ENCODE results near the gene IL24.
"Not testable (repeated sequence)": the region's sequence is repeated elsewhere in the genome, so short reads cannot be mapped to it uniquely, and the experiment has no call there.

IL24 gene, protein sequence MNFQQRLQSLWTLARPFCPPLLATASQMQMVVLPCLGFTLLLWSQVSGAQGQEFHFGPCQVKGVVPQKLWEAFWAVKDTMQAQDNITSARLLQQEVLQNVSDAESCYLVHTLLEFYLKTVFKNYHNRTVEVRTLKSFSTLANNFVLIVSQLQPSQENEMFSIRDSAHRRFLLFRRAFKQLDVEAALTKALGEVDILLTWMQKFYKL

DNA sequence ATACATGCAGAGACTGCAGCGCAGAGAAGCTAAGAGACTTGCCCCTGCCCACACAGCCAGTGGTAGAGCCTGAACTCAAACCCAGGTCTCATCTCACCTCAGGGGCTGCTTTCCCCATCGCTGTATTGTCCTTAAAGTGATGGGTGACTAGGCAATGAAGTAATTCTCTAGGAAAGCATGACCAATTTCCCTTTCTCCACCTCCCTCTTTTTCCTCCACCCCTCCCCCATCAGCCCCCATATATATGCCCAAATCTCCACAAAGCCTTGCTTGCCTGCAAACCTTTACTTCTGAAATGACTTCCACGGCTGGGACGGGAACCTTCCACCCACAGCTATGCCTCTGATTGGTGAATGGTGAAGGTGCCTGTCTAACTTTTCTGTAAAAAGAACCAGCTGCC lies at the start of gene IL24:
IL24 (plus strand) TSS at position 269 of the 400 bp plus-strand sequence. CDS start 390 bp downstream, outside the sequence.
- DNase-seq: no peak

GRCh38 chr1:206847946-206848345 lies 49.3 kb upstream of the IL24 start:
- DNase-seq: no peak

DNA sequence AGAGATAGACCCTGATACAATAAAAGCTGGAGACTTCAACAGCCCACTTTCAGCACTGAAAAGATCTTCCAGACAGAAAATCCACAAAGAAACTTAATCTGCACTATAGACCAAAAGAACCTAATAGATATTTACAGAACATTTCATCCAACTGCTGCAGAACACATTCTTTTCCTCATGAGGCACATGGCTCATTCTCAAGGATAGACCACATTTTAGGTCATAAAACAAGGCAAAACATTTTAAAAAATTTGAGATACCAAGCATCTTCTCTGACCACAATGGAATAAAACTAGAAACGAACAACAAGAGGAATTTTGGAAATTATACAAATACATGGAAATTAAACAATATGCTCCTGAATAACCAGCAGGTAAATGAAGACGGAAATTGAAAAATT lies 46.8 kb upstream of the IL24 start:
- no peak for DNase-seq

DNA sequence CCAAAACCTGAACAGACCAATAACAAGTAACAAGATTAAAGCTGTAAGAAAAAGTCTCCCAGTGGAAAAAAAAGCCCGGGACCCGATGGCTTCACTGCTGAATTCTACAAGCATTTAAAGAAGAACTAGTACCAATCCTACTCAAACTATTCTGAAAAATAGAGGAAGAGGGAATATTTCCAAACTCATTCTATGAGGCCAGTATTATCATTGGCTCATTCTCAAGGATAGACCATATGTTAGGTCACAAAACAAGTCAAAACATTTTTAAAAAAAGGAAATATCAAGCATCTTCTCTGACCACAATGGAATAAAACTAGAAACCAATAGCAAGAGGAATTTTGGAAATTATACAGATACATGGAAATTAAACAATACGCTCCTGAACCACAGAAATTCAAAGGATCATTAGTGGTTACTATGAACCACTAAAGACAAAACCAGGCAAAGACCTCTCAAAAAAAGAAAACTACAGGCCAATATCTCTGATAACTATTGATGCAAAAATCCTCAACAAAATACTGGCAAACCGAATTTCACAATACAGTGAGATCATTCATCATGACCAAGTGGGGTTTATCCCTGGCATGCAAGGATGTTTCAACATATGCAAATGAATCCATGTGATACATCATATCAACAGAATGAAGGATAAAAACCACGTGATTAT lies 45.8 kb upstream of the IL24 start:
- DNase-seq: no peak

DNA sequence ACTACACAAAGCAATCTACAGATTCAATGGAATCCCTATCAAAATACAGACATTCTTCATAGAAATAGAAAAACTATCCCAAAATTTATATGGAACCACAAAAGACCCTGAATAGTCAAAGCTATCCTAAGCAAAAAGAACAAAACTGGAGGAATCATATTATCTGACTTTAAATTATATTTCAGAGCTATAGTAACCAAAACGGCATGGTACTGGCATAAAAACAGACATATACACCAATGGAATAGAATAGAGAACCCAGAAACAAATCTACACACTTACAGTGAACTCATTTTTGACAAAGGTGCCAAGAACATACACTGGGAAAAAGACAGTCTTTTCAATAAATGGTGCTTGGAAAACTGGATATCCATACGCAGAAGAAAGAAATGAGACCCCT lies 44.6 kb upstream of the IL24 start:
- DNase-seq: not testable (repeated sequence)

GRCh38 chr1:206853696-206854095 lies 43.5 kb upstream of the IL24 start:
- not testable (repeated sequence) for DNase-seq

DNA sequence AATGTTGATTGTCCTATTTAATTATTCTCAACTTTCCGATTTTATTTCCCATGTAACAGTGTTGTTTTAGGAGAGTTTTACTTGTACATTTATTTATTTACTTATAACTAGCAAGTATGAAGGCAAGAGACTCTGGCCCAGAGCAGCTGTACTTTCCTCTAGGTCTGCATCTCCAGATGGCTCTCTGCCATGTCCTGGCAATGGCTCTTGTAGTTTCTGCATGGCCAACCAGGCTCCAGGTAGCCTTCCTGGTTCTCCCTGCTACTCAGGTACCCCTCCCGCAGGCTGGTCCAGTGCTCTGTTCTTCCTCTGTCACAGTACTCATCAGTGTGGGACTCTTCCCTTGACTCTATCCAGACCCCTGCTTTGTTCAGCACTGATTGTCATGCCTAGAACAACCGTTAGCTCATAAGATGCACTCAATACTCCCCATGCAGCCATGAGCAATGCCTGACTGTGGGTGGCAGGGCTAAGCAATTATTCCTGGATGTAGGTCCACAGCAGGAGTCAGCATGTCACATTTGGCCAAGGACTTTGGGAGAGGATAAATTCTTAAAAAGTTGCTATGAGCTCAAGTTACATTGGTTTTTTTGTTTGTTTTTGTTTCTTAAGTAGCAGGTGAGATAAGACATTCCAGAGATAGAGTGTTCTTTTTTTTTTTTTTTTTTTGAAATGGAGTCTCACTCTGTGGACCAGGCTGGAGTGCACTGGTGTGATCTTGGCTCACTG lies 42.7 kb upstream of the IL24 start:
- no peak for DNase-seq

GRCh38 chr1:206855859-206856258 lies 41.4 kb upstream of the IL24 start:
- DNase-seq: no peak

- DNase-seq: no peak
Observed at GRCh38 chr1:206856674-206857464, 40.4 kb upstream of the IL24 start.

DNA sequence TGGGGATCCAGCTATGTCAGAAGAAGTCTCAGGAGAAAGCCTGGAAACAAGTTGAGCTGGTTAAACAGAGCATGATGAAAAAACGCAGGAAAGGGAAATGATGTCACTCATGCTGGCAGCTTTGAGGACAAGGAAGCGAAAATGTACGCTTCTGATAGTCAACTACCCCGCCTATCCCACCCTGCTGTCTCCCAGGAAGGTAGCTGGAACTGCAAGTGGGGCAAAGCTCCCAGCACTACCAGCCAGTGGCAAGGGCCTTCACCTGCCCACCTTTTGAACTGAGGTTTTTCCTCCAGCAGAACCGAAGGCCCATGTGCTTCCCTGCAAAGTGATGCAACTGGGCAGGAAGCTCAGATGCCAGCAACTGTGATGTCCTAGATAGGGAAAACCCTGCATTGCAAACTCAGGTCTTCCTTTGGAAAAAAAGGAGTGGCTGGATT lies 38.1 kb upstream of the IL24 start:
- no peak for DNase-seq

- DNase-seq: no peak
Observed at GRCh38 chr1:206860165-206860564, 37.1 kb upstream of the IL24 start.

DNA sequence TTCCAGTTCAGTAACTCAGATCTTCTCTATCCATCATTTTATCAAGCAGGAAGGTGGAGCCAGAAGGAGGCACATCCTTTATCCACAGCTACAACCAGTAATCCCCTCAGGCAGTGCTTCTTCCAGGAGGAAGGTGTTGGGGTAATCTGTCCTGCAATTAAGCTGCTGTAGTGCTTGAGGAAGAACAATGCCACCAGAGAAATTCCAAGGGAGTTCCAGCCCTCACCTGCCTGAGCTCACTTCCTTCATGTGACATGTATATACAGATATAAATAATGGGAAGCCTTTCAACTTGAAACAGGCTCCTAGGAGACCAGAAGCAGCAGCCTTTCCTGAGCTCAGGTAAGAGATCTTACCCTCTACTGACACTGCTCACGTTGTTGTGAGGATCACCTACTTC lies 34.0 kb upstream of the IL24 start:
- DNase-seq: no peak

- peak; percentile 52 for DNase-seq
Observed at GRCh38 chr1:206864939-206865671, 32.1 kb upstream of the IL24 start, which contains the start of gene IL20. Gene IL20, plus strand, starts transcription at chr1:206865623. Its CDS starts 230 bp downstream, at chr1:206865853.

DNA sequence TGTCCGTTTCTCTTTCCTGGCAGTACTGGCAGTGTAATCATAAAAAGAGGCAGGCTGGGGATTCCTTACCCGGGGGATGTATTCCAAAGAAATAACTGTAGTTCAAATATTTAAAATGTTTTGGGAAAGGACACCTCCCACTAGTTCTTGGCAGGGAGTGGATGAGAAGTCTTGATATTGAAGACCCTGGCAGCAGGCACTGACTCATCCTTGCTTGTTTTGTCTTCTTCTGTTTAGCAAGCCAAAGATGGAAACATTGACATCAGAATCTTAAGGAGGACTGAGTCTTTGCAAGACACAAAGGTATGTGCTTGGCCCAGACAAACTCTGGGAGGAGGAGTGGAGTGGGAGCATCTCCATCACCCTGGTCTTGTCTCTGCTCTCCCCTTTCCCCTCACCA lies 31.2 kb upstream of the IL24 start:
- no peak for DNase-seq

DNA sequence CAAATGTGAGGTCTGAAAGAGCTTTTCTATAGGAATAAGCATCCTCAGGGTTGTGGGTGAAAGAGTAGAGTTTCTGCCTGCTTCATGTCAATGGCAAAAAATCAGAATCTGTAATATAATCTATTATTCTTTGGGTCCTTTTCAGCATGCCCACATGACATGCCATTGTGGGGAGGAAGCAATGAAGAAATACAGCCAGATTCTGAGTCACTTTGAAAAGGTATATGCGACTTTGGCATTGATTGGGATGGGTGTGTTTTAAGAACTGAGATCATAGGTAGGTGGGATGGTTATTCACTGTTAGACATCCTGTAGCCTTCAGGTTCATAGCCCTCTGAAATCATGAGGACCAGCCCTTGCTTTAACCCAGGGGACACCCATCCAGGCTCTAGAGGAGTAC lies 30.0 kb upstream of the IL24 start:
- no peak for DNase-seq

GRCh38 chr1:206867716-206868115 lies 29.5 kb upstream of the IL24 start:
- DNase-seq: no peak

DNA sequence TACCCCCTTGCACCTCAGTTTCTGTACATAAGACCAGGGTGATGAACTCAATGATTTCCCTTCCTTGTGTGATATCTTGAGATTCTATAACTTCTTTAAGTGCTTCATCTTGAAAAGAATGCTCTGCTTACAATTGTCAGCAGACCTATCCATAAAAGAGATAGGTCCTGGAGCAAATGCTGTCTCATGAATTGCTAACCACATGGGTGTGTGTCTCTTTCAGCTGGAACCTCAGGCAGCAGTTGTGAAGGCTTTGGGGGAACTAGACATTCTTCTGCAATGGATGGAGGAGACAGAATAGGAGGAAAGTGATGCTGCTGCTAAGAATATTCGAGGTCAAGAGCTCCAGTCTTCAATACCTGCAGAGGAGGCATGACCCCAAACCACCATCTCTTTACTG lies 29.0 kb upstream of the IL24 start:
- DNase-seq: no peak

DNA sequence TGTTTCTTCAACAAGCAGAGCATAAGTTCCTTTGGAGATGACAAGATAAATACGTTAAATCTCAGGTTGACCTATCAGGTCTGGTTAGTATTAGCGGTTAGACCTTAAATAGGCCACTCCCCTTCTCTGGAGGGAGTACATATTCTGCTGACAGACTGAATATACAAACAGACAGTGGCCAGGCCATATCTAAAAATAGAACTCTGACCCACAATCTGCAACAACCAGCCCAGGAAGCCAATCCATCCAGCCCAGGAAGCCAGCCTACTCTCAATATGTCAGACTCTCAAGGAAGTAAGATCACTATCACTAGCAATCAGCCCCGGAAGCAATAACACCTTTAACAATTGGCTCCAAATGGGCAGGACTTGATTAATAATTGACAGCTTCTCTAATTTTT lies 25.1 kb upstream of the IL24 start:
- no peak for DNase-seq

DNA sequence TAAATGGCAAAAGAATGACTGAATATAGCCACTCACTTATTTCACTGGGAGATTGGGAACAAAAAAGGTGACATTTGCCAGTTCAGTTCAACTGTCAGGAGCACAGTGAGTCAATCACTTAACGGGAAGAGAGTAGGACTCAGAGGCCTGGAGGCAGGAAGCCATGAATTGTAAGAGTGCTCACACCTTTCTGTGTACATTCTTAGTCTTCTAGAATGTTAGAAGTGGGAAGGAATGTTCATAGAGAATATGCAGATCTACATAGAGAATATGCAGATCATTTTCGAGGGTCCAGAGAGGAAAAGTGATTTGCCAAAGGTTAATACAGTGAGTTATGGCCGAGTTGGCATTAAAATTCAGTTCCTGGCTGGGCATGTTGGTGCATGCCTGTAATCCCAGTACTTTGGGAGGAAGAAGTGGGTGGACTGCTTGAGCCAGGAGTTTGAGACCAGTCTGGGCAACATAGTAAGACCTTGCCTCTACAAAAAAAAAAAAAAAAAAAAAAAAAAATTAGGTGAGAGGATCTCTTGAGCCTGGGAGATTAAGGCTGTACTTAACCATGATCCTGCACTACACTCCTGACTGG lies 23.5 kb upstream of the IL24 start:
- DNase-seq: no peak

- no peak for DNase-seq
Observed at GRCh38 chr1:206875752-206876377, 21.4 kb upstream of the IL24 start.

GRCh38 chr1:206878456-206878855 lies 18.8 kb upstream of the IL24 start:
- no peak for DNase-seq

DNA sequence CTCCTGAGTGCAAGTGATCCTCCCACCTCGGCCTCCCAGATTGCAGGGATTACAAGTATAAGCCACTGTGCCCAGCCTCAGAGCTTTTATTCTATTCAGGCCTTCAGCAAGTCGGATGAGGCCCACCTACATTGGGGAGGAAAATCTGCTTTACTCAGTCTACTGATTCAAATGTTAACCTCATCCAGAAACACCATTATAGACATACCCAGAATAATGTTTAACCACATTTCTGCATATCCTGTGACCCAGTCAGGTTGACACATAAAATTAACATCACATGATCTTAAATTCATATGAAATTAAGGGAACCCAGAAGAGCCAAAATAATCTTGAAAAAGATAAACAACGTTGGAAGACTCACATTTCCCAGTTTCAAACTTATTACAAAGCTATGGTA lies 16.9 kb upstream of the IL24 start:
- DNase-seq: no peak

Data from NCI-H1105 (cell line).